ENCODE data around the gene ZBED1. TPM values are rescaled to one million over a fixed set of nuclear protein-coding genes. Genes with fewer than 3 reads are reported as not detected.

ZBED1 gene
- total and polyA plus RNA-seq, 2 donors from 2014 or later: 20.6 to 40.7 TPM

DNA sequence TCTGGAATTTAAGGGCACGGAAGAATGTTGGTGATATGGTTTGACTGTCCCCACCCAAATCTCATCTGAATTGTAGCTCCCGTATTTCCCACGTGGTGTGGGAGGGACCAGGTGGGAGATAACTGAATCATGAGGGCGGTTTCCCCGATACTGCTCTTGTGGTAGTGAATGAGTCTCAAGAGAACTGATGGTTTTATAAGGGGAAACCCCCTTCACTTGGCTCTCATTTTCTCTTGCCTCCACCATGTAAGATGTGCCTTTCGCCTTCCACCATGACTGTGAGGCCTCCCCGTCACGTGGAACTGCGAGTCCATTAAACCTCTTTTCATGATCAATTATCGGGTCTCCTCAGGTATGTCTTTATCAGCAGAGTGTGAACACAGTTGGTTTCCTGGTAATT is 25.6 kb upstream of the ZBED1 start:
- no peak overlapping the region for H3K4me3 ChIP-seq (ENCODE audit: low read length in 3 of 3)

GRCh38 chrX:2523911-2524310 is 23.1 kb upstream of the ZBED1 start:
- no peak overlapping the region for H3K4me3 ChIP-seq (ENCODE audit: low read length in 3 of 3)
- no peaks in the 10 kb centered on the region for H3K4me1 ChIP-seq (ENCODE audit: control insufficient read depth in 2 of 3, insufficient read depth in 2 of 3, low read depth in 1 of 3, low read length in 3 of 3)
- peaks cover 0 to 2% (median 0%) of the 10 kb centered on the region in 3 donors for H3K36me3 ChIP-seq (ENCODE audit: control insufficient read depth in 2 of 3, insufficient read depth in 3 of 3, low read length in 3 of 3)
- H3K9ac ChIP-seq (ENCODE audit: low read length in 3 of 3): no peak overlapping the region
- intact Hi-C loops (cut with DNase I): no loop called here
- H3K27me3 ChIP-seq (ENCODE audit: control insufficient read depth, insufficient read depth, low read length): no peaks in the 10 kb centered on the region
- no peak overlapping the region for H3K27ac ChIP-seq (ENCODE audit: low read depth in 2 of 2, low read length in 2 of 2)
- FAIRE-seq (no peak), DNase-seq (no peak)
- no peaks in the 10 kb centered on the region for H3K9me3 ChIP-seq (ENCODE audit: control insufficient read depth in 2 of 3, insufficient read depth in 1 of 3, low read length in 3 of 3)
- TF ChIP-seq CTCF (IDR thresholded peaks at IDR 0.05; ENCODE audit: borderline replicate concordance, extremely low read depth, insufficient read depth): no peak

More for the DNA sequence above, 25.6 kb upstream of the ZBED1 start:
- Histone ChIP-seq H3K9ac (ENCODE audit: low read length in 3 of 3) (no peak overlapping the region), H3K36me3 (ENCODE audit: control insufficient read depth in 2 of 3, insufficient read depth in 3 of 3, low read length in 3 of 3) (no peaks in the 10 kb centered on the region), H3K4me1 (ENCODE audit: control insufficient read depth in 2 of 3, insufficient read depth in 2 of 3, low read depth in 1 of 3, low read length in 3 of 3) (no peaks in the 10 kb centered on the region), H3K9me3 (ENCODE audit: control insufficient read depth in 2 of 3, insufficient read depth in 1 of 3, low read length in 3 of 3) (no peaks in the 10 kb centered on the region), H3K27me3 (ENCODE audit: control insufficient read depth, insufficient read depth, low read length) (no peaks in the 10 kb centered on the region), H3K27ac (ENCODE audit: low read depth in 2 of 2, low read length in 2 of 2) (no peak overlapping the region)
- intact Hi-C loops (cut with DNase I): no loop called here
- FAIRE-seq (no peak), DNase-seq (no peak)
- no peak for TF ChIP-seq CTCF (IDR thresholded peaks at IDR 0.05; ENCODE audit: borderline replicate concordance, extremely low read depth, insufficient read depth)

DNA sequence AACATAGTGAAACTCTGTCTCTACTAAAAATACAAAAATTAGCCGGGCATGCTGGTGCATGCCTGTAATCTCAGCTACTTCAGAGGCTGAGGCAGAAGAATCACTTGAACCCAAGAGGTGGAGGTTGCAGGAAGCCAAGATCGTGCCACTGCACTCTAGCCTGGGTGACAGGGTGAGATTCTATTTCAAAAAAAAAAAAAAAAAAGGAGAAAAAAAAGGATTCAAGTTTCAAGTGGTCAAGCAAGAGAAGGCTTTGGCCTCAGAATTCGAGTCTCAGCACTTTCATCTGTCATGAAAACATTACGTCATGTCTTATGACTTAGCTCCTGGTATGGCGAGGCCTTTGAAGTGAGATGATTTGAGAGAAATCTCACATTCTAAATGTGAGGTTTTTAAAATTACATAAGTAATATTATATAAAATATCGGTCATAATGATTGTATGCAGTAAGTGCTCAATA is 21.2 kb upstream of the ZBED1 start:
- intact Hi-C loops (cut with DNase I): no loop called here
- H3K27ac ChIP-seq (ENCODE audit: low read depth in 2 of 2, low read length in 2 of 2): no peak overlapping the region

More for the DNA sequence above, 21.2 kb upstream of the ZBED1 start:
- Histone ChIP-seq H3K27me3 (ENCODE audit: control insufficient read depth, insufficient read depth, low read length) (no peaks in the 10 kb centered on the region), H3K9me3 (ENCODE audit: control insufficient read depth in 2 of 3, insufficient read depth in 1 of 3, low read length in 3 of 3) (no peaks in the 10 kb centered on the region), H3K9ac (ENCODE audit: low read length in 3 of 3) (no peak overlapping the region), H3K4me1 (ENCODE audit: control insufficient read depth in 2 of 3, insufficient read depth in 2 of 3, low read depth in 1 of 3, low read length in 3 of 3) (no peaks in the 10 kb centered on the region), H3K36me3 (ENCODE audit: control insufficient read depth in 2 of 3, insufficient read depth in 3 of 3, low read length in 3 of 3) (peaks cover 0 to 2% (median 0%) of the 10 kb centered on the region in 3 donors), H3K4me3 (ENCODE audit: low read length in 3 of 3) (no peak overlapping the region)
- TF ChIP-seq CTCF (IDR thresholded peaks at IDR 0.05; ENCODE audit: borderline replicate concordance, extremely low read depth, insufficient read depth): no peak
- no peak for FAIRE-seq
- no peak for DNase-seq
